Left lung (tissue), 10 donors: Measurements from ENCODE around the gene CCN2. TPM values are rescaled to one million over a fixed set of nuclear protein-coding genes. Genes with fewer than 3 reads are reported as not detected.
"Not testable (repeated sequence)": the region's sequence is repeated elsewhere in the genome, so short reads cannot be mapped to it uniquely, and the experiment has no call there.

Source experiments
- ATAC-seq: fragments of 200-7000 bp; cut with Tn5 transposase; one replicate; pipeline ENCODE4 v1.9.1; 2020; ENCODE audit warnings: moderate library complexity
- DNase-seq, 4 donors: peaks; one replicate each; pipeline ENCODE4 v3.0.0-alpha.2; 2013 to 2020
- H3K27ac ChIP-seq, 2 donors: fragments of 200-600 bp; sonication (generic) in 1 of 2; one replicate each; pipeline versions ENCODE4 v1.5.0 to v1.8.0; 2020 to 2021
- H3K27me3 ChIP-seq, 2 donors: fragments of 200-600 bp; sonication (generic) in 1 of 2; one replicate each; pipeline versions ENCODE4 v1.5.0 to v1.8.0; 2020 to 2021
- H3K36me3 ChIP-seq, 2 donors: fragments of 200-600 bp; sonication (generic) in 1 of 2; one replicate each; pipeline versions ENCODE4 v1.5.0 to v1.8.0; 2020 to 2021
- H3K4me1 ChIP-seq, 2 donors: fragments of 200-600 bp; one replicate each; pipeline ENCODE4 v1.8.0; 2021
- H3K4me3 ChIP-seq, 2 donors: fragments of 200-600 bp; sonication (generic) in 1 of 2; one replicate each; pipeline versions ENCODE4 v1.5.0 to v1.8.0; 2020 to 2021; ENCODE audit warnings: mild to moderate bottlenecking in 1 of 2
- H3K9me3 ChIP-seq, 2 donors: fragments of 200-600 bp; sonication (generic) in 1 of 2; one replicate each; pipeline versions ENCODE4 v1.5.0 to v1.8.0; 2020 to 2021
- intact Hi-C, 2 donors: fragments of 100-400 bp; cut with DNase I; formaldehyde crosslinking; loops; one replicate each; pipeline versions ENCODE4 v1.11.2 to v1.14.2; 2022
- polyA plus RNA-seq, 6 donors: library from polyadenylated mRNA; unstranded; fragments of 120-200 nt; gene quantifications; one replicate each; pipeline ENCODE4 v1.2.1, GENCODE V29; 2013; ENCODE audit not compliant: insufficient read length in 6 of 6
- total RNA-seq, 2 donors: library from RNA; stranded (reverse); fragmentation: NEBNext Ultra II Directional; extraction: Animal tissue kit (Norgen Biotek cat#: 25700); gene quantifications; one replicate each; pipeline ENCODE4 v1.2.1, GENCODE V29; 2021
- TF ChIP-seq, protein P1 (sequence below), 2 donors: fragments of 200-600 bp; sonication (generic) in 1 of 2; IDR thresholded peaks; one replicate each; pipeline versions ENCODE4 v1.5.0 to v1.8.0; 2021; ENCODE audit warnings: antibody characterized with exemption in 2 of 2
- donor health status: DM: no; HTN: yes; CAD: no.
- donor health status: DM: no; HTN: no; CAD: no.

Gene CCN2
- total and polyA plus RNA-seq, 8 donors = 11.6 to 282 (median 85.2) TPM

- intact Hi-C loops = loop anchor here in 1 of 2 donors (5.0 kb wide), 1 partner anchor 217 kb away; no protein-coding TSS in a partner anchor
- no peaks in the 10 kb centered on the region for H3K36me3 ChIP-seq
- DNase-seq (peak in 3 of 4 donors; percentile 36 to 62 (median 40)), ATAC-seq (peak; percentile 92)
- H3K27ac ChIP-seq = no peak overlapping the region
- TF ChIP-seq, protein P1, sequence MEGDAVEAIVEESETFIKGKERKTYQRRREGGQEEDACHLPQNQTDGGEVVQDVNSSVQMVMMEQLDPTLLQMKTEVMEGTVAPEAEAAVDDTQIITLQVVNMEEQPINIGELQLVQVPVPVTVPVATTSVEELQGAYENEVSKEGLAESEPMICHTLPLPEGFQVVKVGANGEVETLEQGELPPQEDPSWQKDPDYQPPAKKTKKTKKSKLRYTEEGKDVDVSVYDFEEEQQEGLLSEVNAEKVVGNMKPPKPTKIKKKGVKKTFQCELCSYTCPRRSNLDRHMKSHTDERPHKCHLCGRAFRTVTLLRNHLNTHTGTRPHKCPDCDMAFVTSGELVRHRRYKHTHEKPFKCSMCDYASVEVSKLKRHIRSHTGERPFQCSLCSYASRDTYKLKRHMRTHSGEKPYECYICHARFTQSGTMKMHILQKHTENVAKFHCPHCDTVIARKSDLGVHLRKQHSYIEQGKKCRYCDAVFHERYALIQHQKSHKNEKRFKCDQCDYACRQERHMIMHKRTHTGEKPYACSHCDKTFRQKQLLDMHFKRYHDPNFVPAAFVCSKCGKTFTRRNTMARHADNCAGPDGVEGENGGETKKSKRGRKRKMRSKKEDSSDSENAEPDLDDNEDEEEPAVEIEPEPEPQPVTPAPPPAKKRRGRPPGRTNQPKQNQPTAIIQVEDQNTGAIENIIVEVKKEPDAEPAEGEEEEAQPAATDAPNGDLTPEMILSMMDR (IDR thresholded peaks at IDR 0.05) = peak; percentile 84 to 92
- no peak overlapping the region for H3K4me3 ChIP-seq
- H3K9me3 ChIP-seq = no peaks in the 10 kb centered on the region
- H3K27me3 ChIP-seq = peaks cover 11 to 50% of the 10 kb centered on the region in 2 donors
- no peaks in the 10 kb centered on the region for H3K4me1 ChIP-seq
Observed at GRCh38 chr6:131909408-131910218, 41.6 kb downstream of the CCN2 start.

GRCh38 chr6:131908787-131909186 is 42.4 kb downstream of the CCN2 start:
- intact Hi-C loops, DNase-seq, ATAC-seq, H3K4me3 ChIP-seq, H3K27ac ChIP-seq, H3K4me1 ChIP-seq, H3K9me3 ChIP-seq, H3K36me3 ChIP-seq: not testable (repeated sequence)
- H3K27me3 ChIP-seq = peaks cover 11 to 45% of the 10 kb centered on the region in 2 donors

- H3K27me3 ChIP-seq, H3K4me3 ChIP-seq, H3K27ac ChIP-seq, ATAC-seq, H3K36me3 ChIP-seq, H3K4me1 ChIP-seq, H3K9me3 ChIP-seq, DNase-seq, intact Hi-C loops: not testable (repeated sequence)
Observed at GRCh38 chr6:131903734-131904133, 47.4 kb downstream of the CCN2 start.

GRCh38 chr6:131901326-131901873 is 49.8 kb downstream of the CCN2 start:
- H3K27me3 ChIP-seq, H3K27ac ChIP-seq, intact Hi-C loops, H3K4me3 ChIP-seq, DNase-seq, H3K9me3 ChIP-seq, H3K36me3 ChIP-seq, H3K4me1 ChIP-seq, ATAC-seq: not testable (repeated sequence)

- ATAC-seq (no peak), DNase-seq (no peak)
- Histone ChIP-seq H3K27ac (no peak overlapping the region), H3K27me3 (no peaks in the 10 kb centered on the region), H3K36me3 (no peaks in the 10 kb centered on the region), H3K4me3 (no peak overlapping the region), H3K4me1 (no peaks in the 10 kb centered on the region), H3K9me3 (peaks cover 0 to 5% of the 10 kb centered on the region in 2 donors)
- intact Hi-C loops = no loop called here
- TF ChIP-seq, protein P1 (IDR thresholded peaks at IDR 0.05) = no peak
Observed at GRCh38 chr6:131900231-131900630, 50.9 kb downstream of the CCN2 start.

- intact Hi-C loops = no loop called here
- DNase-seq (no peak), ATAC-seq (no peak)
- Histone ChIP-seq H3K27me3 (no peaks in the 10 kb centered on the region), H3K36me3 (no peaks in the 10 kb centered on the region), H3K4me3 (no peak overlapping the region), H3K27ac (no peak overlapping the region), H3K4me1 (no peaks in the 10 kb centered on the region), H3K9me3 (peaks cover 0 to 5% of the 10 kb centered on the region in 2 donors)
- TF ChIP-seq, protein P1 (IDR thresholded peaks at IDR 0.05) = no peak
Observed at GRCh38 chr6:131898718-131899117, 52.5 kb downstream of the CCN2 start.

Other genes with a start within 250 kb of the CCN2 start
- not detected for gene OR2A4, start 250.0 kb downstream of the CCN2 start, total RNA-seq
- gene OR2A4, start 250.0 kb downstream of the CCN2 start, polyA plus RNA-seq = under 1 TPM in 1 of 6 donors, not detected in 5; 0.26 TPM
- gene CTAGE9, start 240.4 kb downstream of the CCN2 start, total RNA-seq = not detected
- under 1 TPM in 1 of 6 donors, not detected in 5; 0.35 TPM for gene CTAGE9, start 240.4 kb downstream of the CCN2 start, polyA plus RNA-seq
- gene ENPP1, start 143.4 kb downstream of the CCN2 start, total RNA-seq = 1 to 10 TPM; 2.0 TPM
- 1 to 10 TPM; 1.6 to 2.5 (median 2.1) TPM for gene ENPP1, start 143.4 kb downstream of the CCN2 start, polyA plus RNA-seq